Fibroblast of skin of abdomen (primary cell): Measurements from ENCODE around the gene KRTAP10-8.
"Not testable (repeated sequence)": the region's sequence is repeated elsewhere in the genome, so short reads cannot be mapped to it uniquely, and the experiment has no call there.

ENCODE experiments used
- DNase-seq: peaks from one replicate; pipeline ENCODE4 v3.0.0-alpha.2; 2013

Gene KRTAP10-8

DNA sequence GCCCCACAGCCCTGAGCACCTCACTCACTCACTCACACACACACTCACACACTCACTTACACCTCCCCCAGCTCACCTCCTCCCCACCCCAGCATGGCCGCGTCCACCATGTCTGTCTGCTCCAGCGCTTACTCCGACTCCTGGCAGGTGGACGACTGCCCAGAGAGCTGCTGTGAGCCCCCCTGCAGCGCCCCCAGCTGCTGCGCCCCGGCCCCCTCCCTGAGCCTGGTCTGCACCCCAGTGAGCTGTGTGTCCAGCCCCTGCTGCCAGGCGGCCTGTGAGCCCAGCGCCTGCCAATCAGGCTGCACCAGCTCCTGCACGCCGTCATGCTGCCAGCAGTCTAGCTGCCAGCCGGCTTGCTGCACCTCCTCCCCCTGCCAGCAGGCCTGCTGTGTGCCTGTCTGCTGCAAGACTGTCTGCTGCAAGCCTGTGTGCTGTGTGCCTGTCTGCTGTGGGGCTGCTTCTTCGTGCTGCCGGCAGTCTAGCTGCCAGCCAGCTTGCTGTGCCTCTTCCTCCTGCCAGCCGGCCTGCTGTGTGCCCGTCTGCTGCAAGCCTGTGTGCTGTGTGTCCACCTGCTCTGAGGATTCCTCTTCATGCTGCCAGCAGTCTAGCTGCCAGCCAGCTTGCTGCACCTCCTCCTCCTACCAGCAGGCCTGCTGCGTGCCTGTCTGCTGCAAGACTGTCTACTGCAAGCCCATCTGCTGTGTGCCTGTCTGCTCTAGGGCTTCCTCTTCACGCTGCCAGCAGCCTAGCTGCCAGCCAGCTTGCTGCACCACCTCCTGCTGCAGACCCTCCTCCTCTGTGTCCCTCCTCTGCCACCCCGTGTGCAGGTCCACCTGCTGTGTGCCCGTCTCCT lies 34.7 kb downstream of the KRTAP10-8 start, which contains the start of gene KRTAP10-11:
KRTAP10-11 (plus strand) TSS at position 49 of the 856 bp plus-strand sequence; CDS start at position 94, 45 bp downstream.
- DNase-seq, result not testable (repeated sequence)

DNA sequence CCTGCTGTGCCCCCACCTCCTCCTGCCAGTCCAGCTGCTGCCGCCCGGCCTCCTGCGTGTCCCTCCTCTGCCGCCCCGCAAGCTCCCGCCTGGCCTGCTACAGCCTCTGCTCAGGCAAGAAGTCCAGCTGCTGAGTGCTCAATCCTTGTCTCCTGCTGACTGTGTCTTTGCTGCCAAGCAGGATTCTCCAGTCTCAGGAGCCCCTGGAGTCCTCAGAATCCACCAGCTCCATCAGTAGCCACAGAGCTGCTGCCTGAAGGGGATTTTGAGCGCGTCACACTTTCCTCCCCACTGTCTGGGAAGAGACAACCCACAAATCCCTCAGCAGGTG lies 35.3 kb downstream of the KRTAP10-8 start:
- no peak for DNase-seq

DNA sequence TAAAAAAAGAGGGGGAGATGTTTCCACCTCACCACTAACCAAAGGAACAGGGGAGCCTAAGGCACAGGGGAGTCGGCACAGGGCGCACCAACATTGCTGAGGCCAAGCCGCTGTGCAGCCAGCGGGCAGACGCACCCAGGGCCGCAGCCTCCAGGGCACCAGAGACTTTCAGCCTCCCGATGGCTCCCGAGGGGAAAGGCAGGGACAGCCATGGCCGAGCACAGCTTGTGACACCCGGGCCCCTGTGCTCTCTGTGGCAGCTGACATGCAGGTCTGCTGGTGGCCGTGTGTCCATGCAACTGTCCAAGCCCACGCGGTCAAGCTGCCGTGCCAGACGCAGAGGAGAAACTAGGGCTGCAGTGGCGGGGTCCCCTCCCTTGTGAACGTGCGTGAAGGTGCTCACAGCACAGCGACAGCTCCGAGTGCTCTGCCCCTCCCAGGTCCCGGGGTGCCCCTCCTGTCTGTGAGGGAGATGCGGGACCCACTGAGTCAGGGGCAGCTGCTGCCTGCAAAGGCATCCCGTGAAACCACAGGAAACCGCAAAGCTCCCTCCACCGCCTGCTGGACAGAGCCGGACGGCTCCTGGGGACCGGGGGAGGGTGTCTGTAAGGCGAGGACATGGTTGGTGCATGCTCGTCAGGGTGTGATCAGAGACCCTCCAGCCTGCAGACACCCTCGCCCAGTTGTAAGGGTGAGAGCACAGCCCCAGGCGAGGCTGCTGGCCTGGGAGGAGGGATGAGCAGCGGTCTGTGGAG lies 36.9 kb downstream of the KRTAP10-8 start:
- DNase-seq, result no peak

DNA sequence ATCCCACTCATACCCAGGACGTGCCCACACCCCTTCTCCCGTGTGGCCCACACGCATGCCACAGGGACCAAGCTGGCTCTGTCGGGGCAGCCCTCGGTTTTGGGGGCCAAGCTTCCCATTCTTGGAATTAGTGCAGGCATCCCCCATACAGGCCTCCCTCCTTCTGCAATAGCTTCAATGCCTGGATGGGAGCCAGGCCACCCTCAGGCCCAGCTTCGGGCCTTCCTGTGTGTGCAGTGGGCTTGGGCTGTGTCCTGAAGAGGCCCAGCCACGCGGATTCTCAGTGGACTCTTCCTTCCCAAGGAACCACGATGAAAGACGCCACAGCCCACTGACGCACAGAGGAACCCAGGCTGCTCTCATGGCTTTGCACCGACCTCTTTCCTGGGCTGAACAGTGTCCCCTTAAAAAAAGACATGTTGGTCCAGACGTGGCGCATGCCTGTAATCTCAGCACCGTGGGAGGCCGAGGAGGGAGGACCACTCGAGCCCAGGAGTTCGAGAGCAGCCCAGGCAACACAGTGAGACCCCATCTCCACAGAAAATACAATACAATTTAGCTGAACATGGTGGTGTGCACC lies 37.7 kb downstream of the KRTAP10-8 start:
- no peak for DNase-seq

- no peak for DNase-seq
Measured at GRCh38 chr21:44650265-44650972, 38.5 kb downstream of the KRTAP10-8 start.

- no peak for DNase-seq
Measured at GRCh38 chr21:44650973-44651675, 39.2 kb downstream of the KRTAP10-8 start.

- DNase-seq, result no peak
Measured at GRCh38 chr21:44653123-44653522, 41.2 kb downstream of the KRTAP10-8 start.

DNA sequence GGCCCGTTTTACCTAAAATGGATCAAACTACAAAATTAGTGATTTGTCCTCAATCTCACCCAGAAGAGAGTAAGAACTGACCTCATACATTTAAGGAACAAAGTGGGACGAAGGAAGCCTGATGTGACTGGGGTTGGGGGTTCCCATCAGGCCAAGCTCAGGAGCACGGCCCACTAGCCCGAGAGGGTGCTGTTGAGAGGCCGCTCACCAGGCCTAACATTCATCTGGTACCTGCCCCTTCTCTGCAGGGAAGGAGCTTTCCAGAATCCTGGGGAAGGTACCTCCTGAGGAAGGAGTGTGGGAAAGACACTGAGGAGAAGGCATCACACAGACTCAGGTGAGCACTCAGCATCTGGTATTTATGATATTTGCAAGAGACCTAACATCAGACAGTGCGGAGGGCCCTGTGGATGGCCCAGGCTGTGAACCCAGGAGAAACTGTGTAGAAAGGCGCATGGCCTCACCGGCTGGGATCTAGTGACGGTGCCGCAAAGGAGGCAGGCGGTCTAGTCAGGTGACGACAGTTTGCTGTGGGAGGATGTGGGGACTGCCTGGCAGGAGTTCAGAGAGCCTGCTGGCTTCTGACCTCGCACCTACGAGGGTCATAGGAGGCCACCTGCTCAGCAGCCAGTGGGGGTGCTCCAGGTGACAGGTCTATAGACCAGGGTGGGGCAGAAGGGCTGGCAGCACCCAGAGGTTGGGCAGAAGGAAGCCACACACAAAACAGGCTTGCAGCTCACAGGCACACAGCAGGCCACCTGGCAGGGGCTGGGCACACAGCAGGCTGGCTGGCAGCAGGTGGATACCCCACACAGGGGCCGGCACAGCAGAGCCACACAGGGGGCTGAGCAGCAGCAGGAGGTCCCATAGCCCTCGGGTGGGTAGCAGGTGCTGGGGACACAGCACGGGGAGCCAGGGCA lies 42.0 kb downstream of the KRTAP10-8 start:
- DNase-seq, result no peak

- no peak for DNase-seq
Measured at GRCh38 chr21:44654576-44655175, 42.8 kb downstream of the KRTAP10-8 start, which contains the start of gene KRTAP12-4. Gene KRTAP12-4 (minus strand): TSS chr21:44654659. CDS start chr21:44654614, 45 bp downstream.

GRCh38 chr21:44656868-44657267 lies 45.0 kb downstream of the KRTAP10-8 start:
- DNase-seq, result no peak

GRCh38 chr21:44657635-44658540 lies 46.0 kb downstream of the KRTAP10-8 start, which contains the start of gene KRTAP12-3:
Gene KRTAP12-3 (plus strand): TSS chr21:44657932. CDS start chr21:44657980, 48 bp downstream.
- no peak for DNase-seq

DNA sequence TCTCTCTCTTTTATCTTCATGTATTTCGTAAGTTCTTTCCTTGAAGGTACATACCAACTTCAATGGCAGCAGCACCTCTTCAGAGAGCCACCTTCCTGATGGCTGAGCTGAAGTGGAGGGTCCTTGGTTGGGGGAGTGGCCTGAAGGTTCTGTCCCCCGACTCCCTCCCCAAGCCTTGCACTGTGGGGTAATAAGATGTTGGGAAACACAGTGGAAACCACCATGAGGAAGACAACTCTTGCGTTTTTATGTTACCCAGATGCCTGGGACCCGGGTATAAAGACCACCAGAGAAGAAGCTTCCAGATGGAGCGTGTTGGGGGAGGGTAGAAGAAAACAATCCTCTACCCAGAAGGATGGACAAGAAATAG lies 46.6 kb downstream of the KRTAP10-8 start:
- no peak for DNase-seq

- DNase-seq, result no peak
Measured at GRCh38 chr21:44658913-44659595, 47.2 kb downstream of the KRTAP10-8 start.

DNA sequence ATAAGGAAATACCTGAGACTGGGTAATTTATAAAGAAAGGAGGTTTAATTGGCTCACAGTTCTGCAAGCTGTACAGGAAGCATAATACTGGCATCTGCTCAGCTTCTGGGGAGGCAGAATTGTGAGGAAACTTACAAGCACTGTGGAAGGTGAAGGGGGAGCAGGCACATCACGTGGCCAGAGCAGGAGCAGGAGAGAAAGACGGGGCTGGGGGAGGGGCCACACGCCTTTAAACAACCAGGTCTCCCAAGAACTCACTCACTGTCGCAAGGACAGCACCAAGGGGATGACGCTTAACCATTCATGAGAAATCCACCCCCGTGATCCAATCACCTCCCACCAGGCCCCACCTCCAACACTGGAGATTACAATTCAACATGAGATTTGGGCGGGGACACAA lies 49.7 kb downstream of the KRTAP10-8 start:
- not testable (repeated sequence) for DNase-seq
